K562 (cell line): ENCODE results near the gene ZFAND2B. TPM values are rescaled to one million over a fixed set of nuclear protein-coding genes. Genes with fewer than 3 reads are reported as not detected.

ENCODE experiments used
- ARID2 ChIP-seq: fragments of 450-650 bp; IDR thresholded peaks from 2 replicates; pipeline ENCODE4 v1.6.1; 2017; ENCODE audit warnings: antibody characterized with exemption, mild to moderate bottlenecking
- EP400 ChIP-seq: fragments of 450-650 bp; IDR thresholded peaks from 2 replicates; pipeline ENCODE4 v1.6.1; 2017; ENCODE audit warnings: antibody characterized with exemption, mild to moderate bottlenecking, moderate library complexity
- MEIS2 ChIP-seq: fragments of 450-650 bp; IDR thresholded peaks from 2 replicates; pipeline ENCODE4 v1.6.1; 2014; ENCODE audit warnings: mild to moderate bottlenecking; ENCODE audit not compliant: partially characterized antibody
- NCOA6 ChIP-seq: fragments of 450-650 bp; IDR thresholded peaks from 2 replicates; pipeline ENCODE4 v1.6.1; 2017; ENCODE audit warnings: mild to moderate bottlenecking
- PHF20 ChIP-seq: fragments of 450-650 bp; IDR thresholded peaks from 2 replicates; pipeline ENCODE4 v1.6.1; 2018; ENCODE audit not compliant: partially characterized antibody
- RUNX1 ChIP-seq: sonication (generic); IDR thresholded peaks from 2 replicates; pipeline ENCODE4 v1.6.1; 2016; ENCODE audit warnings: antibody characterized with exemption, low read depth
- TBP ChIP-seq: optimal IDR thresholded peaks from 2 replicates; pipeline ENCODE3; 2011; ENCODE audit warnings: low read depth, low read length, improper control_type of control experiment
- TCF3 ChIP-seq: sonication (generic); formaldehyde crosslinking; IDR thresholded peaks from 2 replicates; pipeline ENCODE4 v1.4.0; 2020; ENCODE audit warnings: mild to moderate bottlenecking, missing genetic modification reagents
- THRAP3 ChIP-seq: fragments of 450-650 bp; IDR thresholded peaks from 2 replicates; pipeline ENCODE4 v1.6.1; 2016; ENCODE audit warnings: mild to moderate bottlenecking, inconsistent platforms, borderline replicate concordance
- UBTF ChIP-seq, 2 experiments: IDR thresholded peaks; 2 replicates each; pipeline ENCODE4 v1.6.1; 2012; ENCODE audit warnings: improper control_type of control experiment in 2 of 2, low read depth in 2 of 2, low read length in 2 of 2, borderline replicate concordance in 1 of 2
- ZC3H4 ChIP-seq: sonication (generic); formaldehyde crosslinking; IDR thresholded peaks from 2 replicates; pipeline ENCODE4 v1.9.0; 2021; ENCODE audit warnings: missing genetic modification reagents, borderline replicate concordance
- ZNF224 ChIP-seq: sonication (generic); formaldehyde crosslinking; IDR thresholded peaks from 2 replicates; pipeline ENCODE4 v1.8.0; 2022; ENCODE audit warnings: mild to moderate bottlenecking, missing genetic modification reagents
- ZNF507 ChIP-seq: conservative IDR thresholded peaks from 2 replicates; pipeline ENCODE4 v1.6.1; 2017; ENCODE audit warnings: missing genetic modification characterization, missing compliant biosample characterization
- polyA plus RNA-seq, 8 experiments: library from polyadenylated mRNA; depleted of rRNA in 4 of 8; stranded (reverse) in 5 of 8; unstranded in 3 of 8; fragments of >200 nt; fragmentation: Nextera tagmentation in 2 of 8; fragmentation: Illumina TruSeq in 1 of 8; extraction: Ambion mirVana in 2 of 8; extraction: Trizol in 1 of 8; gene quantifications; 2 replicates each; pipeline versions ENCODE4 v1.2.1 to v1.2.3, GENCODE V29; 2011 to 2014; ENCODE audit warnings: inconsistent platforms in 1 of 8, missing spikeins in 1 of 8
- total RNA-seq, 7 experiments: library from RNA; depleted of rRNA in 6 of 7; stranded (reverse); fragments of >200 nt in 6 of 7; fragmentation: Illumina TruSeq in 2 of 7; extraction: Trizol in 2 of 7; gene quantifications; 2 replicates each; pipeline versions ENCODE4 v1.2.1 to v1.2.3, GENCODE V29; 2011 to 2021; ENCODE audit warnings: low replicate concordance in 1 of 7
- TF ChIP-seq, protein P1 (sequence below): fragments of 250-450 bp; sonication (Bioruptor Pico); IDR thresholded peaks from 2 replicates; pipeline ENCODE4 v1.4.0; 2020
- TF ChIP-seq, protein P2 (sequence below): fragments of 150-350 bp; conservative IDR thresholded peaks from 2 replicates; pipeline ENCODE4 v1.6.1; 2014; ENCODE audit warnings: low read length

Gene ZFAND2B
- total and polyA plus RNA-seq, 9 of the 15 experiments (the other 6 are each of a cell fraction or from before 2014, with no cell fraction given): 9.9 to 33.3 (median 26.1) TPM

DNA sequence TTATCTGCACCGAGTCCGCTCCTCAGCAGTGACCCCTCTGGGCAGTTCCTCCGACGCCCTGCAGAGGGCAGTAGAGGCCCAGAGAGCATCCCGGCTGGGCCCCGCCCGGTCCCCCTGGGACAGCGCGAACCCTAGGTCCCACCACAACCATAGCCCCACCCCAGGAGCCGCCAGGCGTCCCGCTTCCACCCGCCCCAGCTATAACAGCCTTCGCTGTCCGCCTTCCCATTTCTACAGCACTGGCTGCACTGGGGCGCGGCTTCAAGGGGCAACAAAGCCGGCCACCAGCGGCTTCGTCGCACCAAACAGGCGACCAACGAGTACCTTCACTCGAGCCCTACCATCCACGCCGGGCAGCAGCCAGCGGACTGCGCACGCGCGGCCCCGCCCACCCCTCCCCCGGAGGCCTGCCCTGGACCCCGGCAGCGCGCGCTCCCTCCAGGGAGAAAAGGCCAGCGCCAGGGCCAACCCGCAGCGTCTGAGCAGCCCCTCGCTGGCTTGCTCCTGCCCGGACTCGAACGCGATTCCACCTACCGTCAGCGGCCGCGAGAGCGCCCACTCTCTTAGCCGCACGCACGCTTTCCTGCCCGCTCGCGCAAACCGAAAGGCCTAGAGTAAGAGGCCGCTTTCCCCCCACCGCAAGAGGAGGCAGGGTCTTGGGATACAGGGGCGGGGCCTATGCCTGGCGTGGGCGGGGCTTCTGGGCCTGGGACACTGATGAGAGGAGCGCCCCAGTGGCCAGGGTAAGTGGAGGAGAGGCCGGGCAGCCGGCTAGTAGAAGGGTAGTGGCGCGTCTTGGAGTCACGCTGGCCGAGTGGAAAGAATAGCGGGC is 46.2 kb upstream of the ZFAND2B start, which contains the start of gene NHEJ1 (continued):
- TF ChIP-seq, protein P1, sequence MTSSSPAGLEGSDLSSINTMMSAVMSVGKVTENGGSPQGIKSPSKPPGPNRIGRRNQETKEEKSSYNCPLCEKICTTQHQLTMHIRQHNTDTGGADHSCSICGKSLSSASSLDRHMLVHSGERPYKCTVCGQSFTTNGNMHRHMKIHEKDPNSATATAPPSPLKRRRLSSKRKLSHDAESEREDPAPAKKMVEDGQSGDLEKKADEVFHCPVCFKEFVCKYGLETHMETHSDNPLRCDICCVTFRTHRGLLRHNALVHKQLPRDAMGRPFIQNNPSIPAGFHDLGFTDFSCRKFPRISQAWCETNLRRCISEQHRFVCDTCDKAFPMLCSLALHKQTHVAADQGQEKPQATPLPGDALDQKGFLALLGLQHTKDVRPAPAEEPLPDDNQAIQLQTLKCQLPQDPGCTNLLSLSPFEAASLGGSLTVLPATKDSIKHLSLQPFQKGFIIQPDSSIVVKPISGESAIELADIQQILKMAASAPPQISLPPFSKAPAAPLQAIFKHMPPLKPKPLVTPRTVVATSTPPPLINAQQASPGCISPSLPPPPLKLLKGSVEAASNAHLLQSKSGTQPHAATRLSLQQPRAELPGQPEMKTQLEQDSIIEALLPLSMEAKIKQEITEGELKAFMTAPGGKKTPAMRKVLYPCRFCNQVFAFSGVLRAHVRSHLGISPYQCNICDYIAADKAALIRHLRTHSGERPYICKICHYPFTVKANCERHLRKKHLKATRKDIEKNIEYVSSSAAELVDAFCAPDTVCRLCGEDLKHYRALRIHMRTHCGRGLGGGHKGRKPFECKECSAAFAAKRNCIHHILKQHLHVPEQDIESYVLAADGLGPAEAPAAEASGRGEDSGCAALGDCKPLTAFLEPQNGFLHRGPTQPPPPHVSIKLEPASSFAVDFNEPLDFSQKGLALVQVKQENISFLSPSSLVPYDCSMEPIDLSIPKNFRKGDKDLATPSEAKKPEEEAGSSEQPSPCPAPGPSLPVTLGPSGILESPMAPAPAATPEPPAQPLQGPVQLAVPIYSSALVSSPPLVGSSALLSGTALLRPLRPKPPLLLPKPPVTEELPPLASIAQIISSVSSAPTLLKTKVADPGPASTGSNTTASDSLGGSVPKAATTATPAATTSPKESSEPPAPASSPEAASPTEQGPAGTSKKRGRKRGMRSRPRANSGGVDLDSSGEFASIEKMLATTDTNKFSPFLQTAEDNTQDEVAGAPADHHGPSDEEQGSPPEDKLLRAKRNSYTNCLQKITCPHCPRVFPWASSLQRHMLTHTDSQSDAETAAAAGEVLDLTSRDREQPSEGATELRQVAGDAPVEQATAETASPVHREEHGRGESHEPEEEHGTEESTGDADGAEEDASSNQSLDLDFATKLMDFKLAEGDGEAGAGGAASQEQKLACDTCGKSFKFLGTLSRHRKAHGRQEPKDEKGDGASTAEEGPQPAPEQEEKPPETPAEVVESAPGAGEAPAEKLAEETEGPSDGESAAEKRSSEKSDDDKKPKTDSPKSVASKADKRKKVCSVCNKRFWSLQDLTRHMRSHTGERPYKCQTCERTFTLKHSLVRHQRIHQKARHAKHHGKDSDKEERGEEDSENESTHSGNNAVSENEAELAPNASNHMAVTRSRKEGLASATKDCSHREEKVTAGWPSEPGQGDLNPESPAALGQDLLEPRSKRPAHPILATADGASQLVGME: peak; percentile 22; the same call in 1 of the 2 replicates
- TF ChIP-seq EP400: peak; percentile 74
- no peak for TF ChIP-seq ARID2
- TF ChIP-seq RUNX1: no peak
- no peak for TF ChIP-seq TCF3 (CRISPR knock-in tag)
- TF ChIP-seq, protein P2, sequence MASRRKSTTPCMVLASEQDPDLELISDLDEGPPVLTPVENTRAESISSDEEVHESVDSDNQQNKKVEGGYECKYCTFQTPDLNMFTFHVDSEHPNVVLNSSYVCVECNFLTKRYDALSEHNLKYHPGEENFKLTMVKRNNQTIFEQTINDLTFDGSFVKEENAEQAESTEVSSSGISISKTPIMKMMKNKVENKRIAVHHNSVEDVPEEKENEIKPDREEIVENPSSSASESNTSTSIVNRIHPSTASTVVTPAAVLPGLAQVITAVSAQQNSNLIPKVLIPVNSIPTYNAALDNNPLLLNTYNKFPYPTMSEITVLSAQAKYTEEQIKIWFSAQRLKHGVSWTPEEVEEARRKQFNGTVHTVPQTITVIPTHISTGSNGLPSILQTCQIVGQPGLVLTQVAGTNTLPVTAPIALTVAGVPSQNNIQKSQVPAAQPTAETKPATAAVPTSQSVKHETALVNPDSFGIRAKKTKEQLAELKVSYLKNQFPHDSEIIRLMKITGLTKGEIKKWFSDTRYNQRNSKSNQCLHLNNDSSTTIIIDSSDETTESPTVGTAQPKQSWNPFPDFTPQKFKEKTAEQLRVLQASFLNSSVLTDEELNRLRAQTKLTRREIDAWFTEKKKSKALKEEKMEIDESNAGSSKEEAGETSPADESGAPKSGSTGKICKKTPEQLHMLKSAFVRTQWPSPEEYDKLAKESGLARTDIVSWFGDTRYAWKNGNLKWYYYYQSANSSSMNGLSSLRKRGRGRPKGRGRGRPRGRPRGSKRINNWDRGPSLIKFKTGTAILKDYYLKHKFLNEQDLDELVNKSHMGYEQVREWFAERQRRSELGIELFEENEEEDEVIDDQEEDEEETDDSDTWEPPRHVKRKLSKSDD: no peak
- TF ChIP-seq MEIS2: peak; percentile 9
- no peak for TF ChIP-seq UBTF (IDR thresholded peaks at IDR 0.05; ENCODE audit: borderline replicate concordance in 1 of 2, low read depth in 2 of 2, low read length in 2 of 2)
- no peak for TF ChIP-seq ZNF507
- TF ChIP-seq PHF20: peak; percentile 73
- TF ChIP-seq ZC3H4 (CRISPR knock-in tag): no peak
- no peak for TF ChIP-seq NCOA6
- TF ChIP-seq THRAP3: no peak
- TF ChIP-seq ZNF224 (CRISPR knock-in tag): no peak
- TF ChIP-seq TBP: peak; percentile 51
